ENCODE measurements around the gene TTLL11.
"Not testable (repeated sequence)": the region's sequence is repeated elsewhere in the genome, so short reads cannot be mapped to it uniquely, and the experiment has no call there.

The TTLL11 gene

DNA sequence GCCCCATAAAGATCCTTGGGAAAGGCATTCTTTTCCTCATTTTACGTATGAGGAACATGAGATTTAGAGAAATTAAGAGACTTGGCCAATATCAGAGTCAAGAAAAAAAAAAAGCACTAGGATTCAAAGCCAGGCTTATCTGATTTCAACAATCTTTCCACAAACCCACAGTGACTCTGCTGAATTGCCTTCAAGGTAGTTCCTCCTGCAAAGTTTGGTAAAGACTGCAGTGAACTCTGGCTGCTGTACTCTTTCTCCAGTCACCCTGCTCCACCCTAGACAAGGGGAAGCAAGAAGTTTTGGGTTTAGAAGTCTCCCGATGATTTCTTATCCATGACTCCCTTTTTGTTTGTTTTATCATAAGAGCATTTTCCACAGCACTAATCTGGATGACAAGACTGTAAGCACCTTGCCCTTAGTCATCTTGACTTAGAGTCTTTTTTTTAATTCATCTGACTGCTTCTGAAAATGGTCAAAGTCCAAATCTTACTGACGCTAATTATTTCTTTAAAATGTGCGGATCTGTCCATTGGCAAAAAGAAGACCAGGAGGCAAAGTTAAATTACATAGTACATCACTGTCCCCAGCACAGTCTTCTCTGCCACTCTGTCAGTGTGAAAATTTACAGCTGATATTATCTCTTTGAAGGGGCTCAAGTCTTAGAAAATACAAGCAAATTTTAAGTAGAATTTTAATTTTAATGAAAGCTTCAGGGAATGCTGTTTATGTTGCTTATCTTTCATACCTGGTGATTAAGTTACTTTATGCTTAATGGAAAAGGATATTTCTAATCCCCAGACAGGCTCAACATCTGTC is 180.1 kb downstream of the TTLL11 start:
- no peak for DNase-seq

DNA sequence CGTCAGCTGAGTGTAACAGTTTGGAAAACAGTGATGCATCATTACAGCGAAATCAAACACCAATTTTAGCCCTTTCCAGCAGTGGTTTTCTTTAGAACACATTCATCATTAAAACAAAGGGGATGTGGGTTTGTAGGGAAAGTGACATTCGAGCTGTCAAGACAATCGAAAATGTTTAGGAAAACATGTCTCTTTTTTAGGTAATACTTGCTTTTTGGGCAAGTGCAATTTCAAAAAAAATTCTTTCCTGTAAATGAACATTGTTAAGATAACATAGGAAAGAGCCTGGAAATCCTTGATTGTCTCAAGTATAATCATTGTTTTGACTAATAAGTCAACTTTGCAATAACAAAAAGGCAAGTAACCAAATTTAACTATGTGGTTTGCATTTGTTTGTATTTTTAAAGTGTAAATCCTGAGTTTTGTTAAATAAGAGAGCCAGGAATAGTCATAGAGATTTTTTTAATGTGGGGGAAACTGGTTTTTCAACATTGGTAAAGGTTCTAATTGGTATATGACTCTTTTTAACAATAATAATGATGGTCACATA is 182.5 kb downstream of the TTLL11 start:
- DNase-seq, result no peak

DNA sequence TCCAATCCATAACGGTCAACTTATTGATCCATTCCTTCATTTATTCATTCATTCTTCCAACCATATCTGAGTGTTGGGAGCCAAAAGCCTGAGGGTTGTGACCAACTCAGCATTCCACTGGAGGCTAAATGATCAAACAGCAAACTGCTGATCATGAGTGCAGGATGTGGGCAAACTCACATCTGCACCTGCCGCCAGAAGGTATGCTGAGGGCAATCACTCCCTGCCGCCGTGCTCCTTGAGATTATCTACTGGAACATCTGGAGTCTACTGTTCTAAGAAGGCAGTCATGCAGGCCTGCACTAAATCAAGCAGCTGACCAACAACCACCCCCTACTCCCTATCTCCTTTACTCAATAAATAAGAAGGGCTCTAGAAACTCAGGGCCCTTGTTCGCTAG is 184.0 kb downstream of the TTLL11 start:
- no peak for DNase-seq

DNA sequence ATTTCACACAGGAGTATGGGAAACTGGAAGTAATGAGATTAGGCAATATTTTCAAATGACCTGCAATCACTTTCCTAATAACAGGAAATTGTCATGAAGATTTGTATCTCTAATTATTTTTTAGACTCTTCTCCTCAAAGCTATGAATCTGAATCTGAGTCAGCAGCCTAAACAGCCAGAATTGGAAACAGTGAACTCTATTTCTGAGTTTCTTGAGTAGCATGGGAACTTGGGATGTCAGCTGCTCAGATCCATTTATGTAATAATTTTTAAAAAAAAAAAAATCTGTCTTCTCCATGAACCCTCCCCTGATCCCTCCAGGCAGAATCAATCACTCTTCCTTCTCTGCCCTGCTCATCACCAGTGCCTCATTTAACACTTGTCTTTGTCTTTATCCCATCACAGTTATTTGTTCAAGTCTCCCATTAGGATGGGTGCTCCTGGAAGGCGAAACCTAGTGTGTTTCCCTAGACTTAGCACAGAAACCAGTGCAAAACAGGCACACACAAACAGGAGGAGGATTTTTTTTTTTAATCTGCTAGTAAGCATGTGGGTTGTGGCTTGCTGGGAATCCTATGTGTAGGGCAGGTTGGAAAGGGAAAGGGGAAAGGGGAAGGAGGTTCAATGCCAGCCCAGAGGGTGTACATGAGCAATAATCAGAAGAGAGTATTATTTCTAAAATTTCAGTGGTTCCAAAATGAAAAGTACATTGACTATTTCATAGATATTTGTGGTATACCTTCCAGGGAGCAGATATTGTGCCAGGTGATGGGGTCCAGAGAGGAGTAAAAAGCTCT is 186.8 kb downstream of the TTLL11 start:
- peak in 2 of 56 donors; percentile 9 to 22 for DNase-seq

DNA sequence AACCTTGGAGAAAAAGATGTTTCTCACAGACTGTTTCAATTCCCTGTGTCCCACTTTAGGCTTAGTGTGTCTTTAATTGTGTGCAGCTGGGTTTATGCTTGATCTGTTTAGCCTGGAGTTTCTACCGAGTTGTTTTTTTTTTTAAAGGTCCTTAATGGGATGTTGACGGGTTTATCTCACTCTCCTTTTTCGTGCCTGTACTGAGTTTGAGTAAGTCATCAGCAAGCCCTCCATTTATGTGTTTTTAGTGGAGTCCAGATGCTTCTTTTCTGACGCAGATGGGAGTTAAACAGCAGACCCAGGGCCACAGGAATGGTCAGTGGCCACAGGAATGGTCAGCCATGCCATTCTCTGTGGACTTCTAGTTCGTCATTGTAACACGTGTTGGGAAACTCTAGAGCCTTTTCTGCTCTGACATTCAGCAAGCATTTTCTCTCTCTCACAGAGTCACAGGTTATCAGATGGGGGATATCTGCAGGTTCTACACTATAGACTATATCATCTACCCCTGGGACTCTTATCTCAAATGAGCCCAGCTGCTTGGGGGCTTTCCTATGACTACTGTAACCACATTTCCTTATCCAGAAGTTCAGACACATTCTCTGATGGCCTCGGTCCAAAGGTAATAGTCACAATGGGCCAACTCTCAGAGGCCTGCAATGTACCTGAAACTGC is 190.5 kb downstream of the TTLL11 start:
- no peak for DNase-seq

GRCh38 chr9:121901616-121902015 is 191.5 kb downstream of the TTLL11 start:
- no peak for DNase-seq

GRCh38 chr9:121900163-121900562 is 192.9 kb downstream of the TTLL11 start:
- no peak for DNase-seq

DNA sequence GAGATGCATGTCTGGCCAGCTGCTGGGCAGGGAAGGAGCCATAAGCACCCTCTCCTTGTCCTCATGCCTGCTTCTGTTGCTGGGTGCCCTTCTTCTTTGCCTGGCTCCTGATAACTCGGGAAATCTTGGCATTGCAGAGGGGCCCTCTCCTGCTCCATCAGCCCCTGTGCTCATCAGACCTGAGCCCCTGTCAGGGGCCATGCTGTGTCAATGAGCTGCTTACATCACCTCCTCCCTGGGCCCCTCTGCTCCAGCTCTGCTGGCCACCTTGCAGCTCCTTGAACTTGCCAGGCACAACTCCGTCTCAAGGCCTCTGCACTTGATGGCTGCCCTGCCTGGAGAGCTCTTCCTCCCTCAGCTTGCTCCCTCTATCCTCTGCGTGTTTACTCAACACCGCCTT is 194.3 kb downstream of the TTLL11 start:
- no peak for DNase-seq

DNA sequence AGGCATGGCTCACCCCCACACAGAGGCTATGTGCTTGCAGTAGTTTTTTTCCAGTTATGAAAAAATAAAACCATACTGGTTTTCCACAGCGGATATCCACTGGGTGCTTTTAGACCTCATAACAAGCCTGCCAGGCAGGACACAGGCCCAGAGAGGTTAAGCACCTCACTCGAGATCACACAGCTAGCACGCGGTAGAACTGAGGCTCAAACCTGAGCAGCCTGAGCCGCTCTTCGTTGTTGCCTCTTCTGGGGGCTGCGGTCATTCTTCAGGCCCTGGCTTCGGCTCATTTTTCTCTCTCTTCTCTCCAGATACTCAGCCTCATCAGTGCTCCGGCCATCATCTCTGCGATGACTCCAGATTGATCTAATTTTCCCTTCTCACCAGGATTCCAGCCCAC is 196.0 kb downstream of the TTLL11 start:
- no peak for DNase-seq

- no peak for DNase-seq
These were observed 196.6 kb downstream of the TTLL11 start for GRCh38 chr9:121896545-121896943.

DNA sequence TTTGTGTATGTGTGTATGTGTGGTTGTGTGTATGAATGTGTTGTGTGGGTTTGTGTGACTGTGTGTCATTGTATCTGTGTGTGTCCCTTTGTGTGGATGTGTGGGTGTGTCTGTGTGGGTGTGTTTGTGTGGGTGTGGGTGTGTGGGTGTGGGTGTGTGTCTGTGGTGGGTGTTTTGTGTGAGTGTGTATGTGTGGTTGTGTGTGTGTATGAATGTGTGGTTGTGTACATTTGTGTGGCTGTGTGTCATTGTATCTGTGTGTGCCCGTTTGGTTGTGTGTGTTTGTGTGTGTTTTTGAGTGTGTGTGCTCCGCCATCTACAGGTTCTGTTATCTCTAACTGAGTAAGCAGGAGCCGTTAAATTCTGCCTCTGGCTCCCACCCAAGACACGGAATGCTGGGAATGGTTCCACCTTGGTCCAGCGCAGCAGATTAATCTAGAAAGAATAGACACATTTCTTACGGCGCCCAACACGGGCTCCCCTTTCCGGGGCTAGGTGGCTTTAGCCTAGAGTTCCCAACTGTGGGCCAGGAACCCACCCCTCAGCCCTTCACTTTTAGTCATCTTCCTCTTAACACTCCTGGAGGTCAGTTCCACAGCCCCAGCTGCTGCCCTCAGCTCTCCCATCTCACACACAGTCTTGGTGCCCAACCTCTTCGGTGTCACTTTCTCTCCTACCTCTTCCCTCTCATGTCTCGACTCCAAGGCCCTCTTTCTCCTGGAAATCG is 197.1 kb downstream of the TTLL11 start:
- no peak for DNase-seq

- DNase-seq, result peak in 1 of 56 donors; percentile 12
These were observed 197.8 kb downstream of the TTLL11 start for GRCh38 chr9:121895358-121895757.

DNA sequence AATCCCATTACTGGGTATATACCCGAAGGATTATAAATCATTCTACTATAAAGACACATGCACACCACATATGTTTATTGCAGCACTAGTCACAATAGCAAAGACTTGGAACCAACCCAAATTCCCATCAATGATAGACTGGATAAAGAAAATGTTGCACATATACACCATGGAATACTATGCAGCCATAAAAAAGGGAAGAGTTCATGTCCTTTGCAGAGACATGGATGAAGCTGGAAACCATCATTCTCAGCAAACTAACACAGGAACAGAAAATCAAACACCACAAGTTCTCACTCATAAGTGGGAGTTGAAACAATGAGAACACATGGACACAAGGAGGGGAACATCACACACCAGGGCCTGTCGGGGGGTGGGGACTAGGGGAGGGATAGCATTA is 198.7 kb downstream of the TTLL11 start:
- DNase-seq, result not testable (repeated sequence)

DNA sequence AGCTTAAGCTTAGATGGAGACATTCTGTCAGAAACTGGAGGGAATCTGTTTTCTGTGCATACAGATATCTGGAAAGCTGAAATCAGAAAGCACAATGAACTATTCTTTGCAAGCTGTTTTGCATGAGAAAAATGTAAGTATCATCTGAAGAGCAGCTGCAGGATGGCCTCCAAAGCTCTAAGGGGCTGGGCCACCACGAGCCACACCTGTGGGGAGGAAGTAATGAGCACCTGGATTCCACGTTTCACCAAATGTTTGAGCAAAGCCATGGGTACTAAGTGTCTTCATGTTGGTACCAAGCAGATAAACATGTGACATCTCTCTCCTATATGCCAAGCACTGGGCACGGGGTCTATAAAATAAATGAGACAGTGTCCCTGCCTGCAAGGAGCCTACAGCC is 199.3 kb downstream of the TTLL11 start:
- no peak for DNase-seq

- peak in 1 of 56 donors; percentile 45 for DNase-seq
These were observed 200.4 kb downstream of the TTLL11 start for GRCh38 chr9:121892706-121893105.

DNA sequence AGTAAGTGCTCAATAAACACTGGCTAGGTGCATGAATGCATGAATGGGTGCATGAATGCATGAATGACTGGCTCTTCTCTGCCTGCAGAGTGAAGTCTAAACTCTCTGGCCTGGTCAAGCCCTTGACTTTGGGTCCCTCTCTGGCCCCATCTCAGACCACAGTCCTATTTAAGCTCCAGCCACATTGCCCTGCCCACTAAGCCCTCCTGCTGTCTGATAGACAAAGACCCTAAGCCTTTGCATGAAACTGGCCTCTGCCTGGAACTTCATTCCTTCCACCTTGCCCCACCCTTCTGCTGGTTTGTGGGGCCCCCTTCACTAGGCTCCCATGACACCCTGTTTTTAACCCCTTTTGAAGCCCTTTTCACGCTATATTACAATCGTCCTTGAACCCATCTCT is 202.4 kb downstream of the TTLL11 start:
- DNase-seq, result no peak

GRCh38 chr9:121889990-121890563 is 203.0 kb downstream of the TTLL11 start:
- DNase-seq, result no peak

- peak in 1 of 56 donors; percentile 34 for DNase-seq
These were observed 204.7 kb downstream of the TTLL11 start for GRCh38 chr9:121888438-121888775.

DNA sequence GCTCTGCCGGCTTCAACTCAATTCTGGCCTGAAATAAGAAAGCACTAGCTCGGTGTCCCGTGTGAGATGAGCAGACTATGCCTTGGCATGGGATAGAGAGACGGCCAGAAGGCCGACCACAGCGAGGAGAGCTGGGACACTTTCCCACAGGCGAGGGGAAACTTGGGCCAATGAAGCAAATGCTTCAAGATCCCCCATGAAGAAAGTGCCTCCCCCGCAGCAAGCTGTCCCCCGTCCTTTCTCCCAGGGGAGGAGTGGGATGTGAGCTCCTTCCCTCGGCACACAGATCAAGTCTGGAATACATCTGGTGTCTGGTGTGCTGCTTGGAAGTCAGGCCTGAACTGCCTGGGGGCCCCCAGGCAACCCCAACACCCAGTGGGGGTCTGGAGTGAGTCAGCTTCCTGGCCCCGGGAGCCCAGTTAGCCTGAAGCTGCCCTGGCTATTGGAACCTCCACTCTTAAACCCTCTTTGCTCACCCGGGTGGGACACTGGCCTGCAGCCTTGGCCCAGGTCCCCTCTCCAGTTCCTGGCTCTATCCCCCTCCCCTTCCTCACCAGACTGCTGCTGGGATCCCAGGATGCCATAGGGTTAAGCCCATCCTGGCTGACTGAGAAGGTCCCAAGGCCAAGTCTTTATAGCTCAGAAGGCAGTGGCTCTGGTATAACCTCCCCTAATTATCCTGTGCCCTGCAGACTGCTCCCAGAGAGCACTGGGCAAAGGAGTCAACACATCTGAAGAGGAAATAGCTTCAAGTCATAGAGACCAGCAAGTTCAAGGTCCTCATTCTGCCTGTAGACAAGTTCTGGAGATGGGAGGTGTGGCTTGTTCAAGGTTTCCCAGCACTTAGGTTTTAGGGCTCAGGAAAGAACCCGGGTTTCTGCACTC is 205.3 kb downstream of the TTLL11 start:
- DNase-seq, result no peak

Data from nucleus accumbens (tissue), 56 donors.